Effector memory CD8-positive, alpha-beta T cell (primary cell): ENCODE data around the gene DIP2B.

Source experiments
- ATAC-seq: fragments of 150-1000 bp; cut with Tn5 transposase; replicated peaks from 2 replicates; pipeline ENCODE4 v1.10.0; 2021; ENCODE audit warnings: mild to moderate bottlenecking, moderate library complexity
- DNase-seq, 3 experiments: peaks; one replicate each; pipeline ENCODE4 v3.0.0; 2021
- H3K27ac Mint-ChIP-seq, 2 donors: one replicate each; pipeline ENCODE4 v1.8.0; 2022; ENCODE audit warnings: mild to moderate bottlenecking in 2 of 2, mixed read lengths in 2 of 2, moderate library complexity in 2 of 2
- H3K27me3 Mint-ChIP-seq, 2 donors: one replicate each; pipeline ENCODE4 v1.8.0; 2022; ENCODE audit warnings: mixed read lengths in 2 of 2
- H3K36me3 Mint-ChIP-seq: one replicate; pipeline ENCODE4 v1.8.0; 2022; ENCODE audit warnings: mild to moderate bottlenecking, moderate library complexity, mixed read lengths; ENCODE audit not compliant: insufficient read depth
- H3K4me1 Mint-ChIP-seq, 2 donors: one replicate each; pipeline ENCODE4 v1.8.0; 2022; ENCODE audit warnings: low read depth in 2 of 2, mixed read lengths in 2 of 2
- H3K4me3 Mint-ChIP-seq, 2 donors: one replicate each; pipeline ENCODE4 v1.8.0; 2022; ENCODE audit warnings: mild to moderate bottlenecking in 2 of 2, mixed read lengths in 2 of 2, moderate library complexity in 2 of 2
- H3K9me3 Mint-ChIP-seq, 2 donors: one replicate each; pipeline ENCODE4 v1.8.0; 2022; ENCODE audit warnings: mixed read lengths in 2 of 2

DIP2B gene

DNA sequence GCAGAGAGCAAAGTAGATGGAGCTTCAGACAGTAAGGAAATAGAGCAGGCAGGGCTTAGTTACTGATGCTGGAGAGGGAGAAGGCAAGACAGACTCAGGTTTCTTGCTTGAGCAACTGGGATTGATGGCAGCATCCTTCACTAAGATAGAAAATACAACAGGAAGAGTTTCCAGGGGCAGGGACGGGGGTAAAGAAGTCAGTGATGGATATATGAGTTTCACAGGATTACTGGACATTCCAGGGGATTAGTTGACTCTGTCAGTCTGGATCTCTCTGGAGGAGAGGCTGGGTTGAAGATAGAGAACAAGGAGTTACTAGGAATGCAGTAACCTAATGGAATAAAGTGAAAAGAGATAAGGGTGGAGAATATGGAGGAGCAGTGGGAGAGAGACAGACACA is 184.7 kb downstream of the DIP2B start:
- DNase-seq (no peak), ATAC-seq (no peak)
- Mint-ChIP-seq H3K27me3 (no peaks in the 10 kb centered on the region), H3K4me3 (no peak overlapping the region), H3K36me3 (peaks cover 25% of the 10 kb centered on the region), H3K4me1 (no peaks in the 10 kb centered on the region), H3K27ac (no peak overlapping the region), H3K9me3 (no peaks in the 10 kb centered on the region)

DNA sequence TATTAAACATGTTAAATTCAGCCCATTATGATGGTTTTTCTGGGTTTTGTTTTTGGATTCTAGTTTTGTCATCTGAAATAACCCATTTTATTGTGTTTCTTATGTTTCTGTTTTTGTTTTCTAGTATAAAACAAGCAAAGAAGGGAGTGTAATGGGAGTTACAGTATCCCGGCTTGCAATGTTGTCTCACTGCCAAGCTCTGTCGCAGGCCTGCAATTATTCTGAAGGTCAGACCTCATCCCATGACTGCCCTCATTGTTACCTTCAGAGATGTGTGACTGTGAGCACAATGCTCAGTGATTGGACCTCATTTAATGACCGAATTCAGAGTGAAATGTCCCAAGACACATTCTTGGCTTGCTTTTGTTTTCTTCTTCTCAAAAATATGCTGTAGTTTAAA is 186.1 kb downstream of the DIP2B start:
- ATAC-seq: no peak
- no peak overlapping the region for H3K27ac Mint-ChIP-seq
- no peaks in the 10 kb centered on the region for H3K4me1 Mint-ChIP-seq
- no peaks in the 10 kb centered on the region for H3K27me3 Mint-ChIP-seq
- DNase-seq: no peak
- H3K4me3 Mint-ChIP-seq: no peak overlapping the region
- peaks cover 21% of the 10 kb centered on the region for H3K36me3 Mint-ChIP-seq
- no peaks in the 10 kb centered on the region for H3K9me3 Mint-ChIP-seq

DNA sequence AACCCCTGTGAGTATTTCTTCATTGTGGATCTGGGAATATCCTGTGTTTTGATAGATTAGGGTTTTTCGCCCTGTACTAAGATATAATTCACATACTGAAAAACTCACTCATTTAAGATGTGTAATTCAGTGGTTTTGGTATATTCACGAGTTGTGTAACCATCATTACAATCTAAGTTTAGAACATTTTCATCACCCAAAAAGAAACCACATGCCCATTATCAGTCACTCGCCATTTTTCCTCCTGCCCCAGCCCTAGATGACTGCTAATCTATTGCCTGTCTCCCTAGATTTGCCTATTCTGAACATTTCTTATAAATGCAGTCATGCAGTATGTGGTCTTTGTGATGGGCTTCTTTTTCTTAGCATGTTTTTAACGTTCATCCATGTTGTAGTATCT is 191.2 kb downstream of the DIP2B start:
- no peak for ATAC-seq
- Mint-ChIP-seq H3K4me3 (no peak overlapping the region), H3K36me3 (peaks cover 34% of the 10 kb centered on the region), H3K4me1 (no peaks in the 10 kb centered on the region), H3K27ac (no peak overlapping the region), H3K27me3 (no peaks in the 10 kb centered on the region), H3K9me3 (no peaks in the 10 kb centered on the region)
- DNase-seq: no peak

DNA sequence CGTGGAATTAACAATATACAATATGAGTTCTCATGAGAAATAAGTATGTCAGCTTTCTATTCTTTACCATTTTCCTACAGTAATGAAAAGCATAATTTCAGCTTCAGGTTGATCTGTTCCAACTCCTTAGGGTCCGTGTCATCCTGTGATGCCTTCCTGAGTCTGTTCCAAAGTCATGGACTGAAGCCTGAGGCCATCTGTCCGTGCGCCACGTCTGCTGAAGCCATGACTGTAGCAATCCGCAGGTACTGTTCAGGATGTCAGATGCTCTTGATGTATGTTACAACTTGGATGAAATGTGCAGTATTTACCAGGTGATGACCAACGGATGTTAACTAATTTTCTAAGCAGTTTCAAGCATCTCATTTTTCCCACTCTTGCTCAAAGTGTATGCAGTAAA is 192.1 kb downstream of the DIP2B start:
- Mint-ChIP-seq H3K27me3 (no peaks in the 10 kb centered on the region), H3K4me1 (no peaks in the 10 kb centered on the region), H3K27ac (no peak overlapping the region), H3K4me3 (no peak overlapping the region), H3K36me3 (peaks cover 31% of the 10 kb centered on the region), H3K9me3 (no peaks in the 10 kb centered on the region)
- no peak for ATAC-seq
- DNase-seq: no peak

DNA sequence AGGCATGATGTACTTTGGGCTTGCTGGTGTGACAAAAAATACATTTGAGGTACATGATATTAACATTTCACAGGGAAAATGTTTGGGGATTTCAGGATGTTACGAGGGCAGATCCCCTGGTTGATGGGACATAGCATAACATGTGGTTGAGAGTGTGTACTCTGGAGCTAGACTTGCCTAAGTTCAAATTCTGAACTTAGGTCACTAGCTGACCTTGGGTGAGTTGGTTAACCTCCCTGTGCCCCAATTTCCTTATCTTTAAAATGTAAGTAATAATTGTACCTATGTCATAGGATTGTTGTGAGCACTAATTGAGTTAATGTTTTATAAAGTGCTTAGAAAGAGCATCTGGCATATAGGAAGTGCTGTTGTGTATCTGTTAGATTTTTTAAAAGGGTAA is 194.4 kb downstream of the DIP2B start:
- DNase-seq: no peak
- H3K9me3 Mint-ChIP-seq: no peaks in the 10 kb centered on the region
- no peak overlapping the region for H3K27ac Mint-ChIP-seq
- ATAC-seq: no peak
- H3K36me3 Mint-ChIP-seq: peaks cover 28% of the 10 kb centered on the region
- H3K27me3 Mint-ChIP-seq: no peaks in the 10 kb centered on the region
- H3K4me1 Mint-ChIP-seq: no peaks in the 10 kb centered on the region
- H3K4me3 Mint-ChIP-seq: no peak overlapping the region

DNA sequence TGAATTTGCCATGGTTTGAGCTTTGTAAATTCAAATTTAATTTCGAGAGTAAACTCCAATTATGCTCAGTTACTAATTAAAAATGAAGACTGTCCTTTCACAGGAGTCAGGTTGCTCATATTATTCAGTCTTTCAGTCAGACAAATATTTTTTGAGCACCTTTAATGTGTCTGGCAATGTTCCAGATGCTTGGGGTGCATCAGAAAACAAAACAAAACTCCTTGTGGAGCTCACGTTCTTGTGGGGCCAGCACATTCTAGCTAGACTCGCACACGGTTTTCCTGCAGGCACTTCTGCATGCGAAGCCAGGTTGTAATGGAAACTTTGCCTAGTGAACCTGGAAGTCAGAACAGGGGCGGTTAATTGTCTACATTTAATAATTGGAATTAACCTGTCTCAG is 195.2 kb downstream of the DIP2B start:
- no peak for DNase-seq
- Mint-ChIP-seq H3K9me3 (no peaks in the 10 kb centered on the region), H3K27ac (no peak overlapping the region), H3K4me3 (no peak overlapping the region), H3K27me3 (no peaks in the 10 kb centered on the region), H3K36me3 (peaks cover 36% of the 10 kb centered on the region), H3K4me1 (no peaks in the 10 kb centered on the region)
- no peak for ATAC-seq

DNA sequence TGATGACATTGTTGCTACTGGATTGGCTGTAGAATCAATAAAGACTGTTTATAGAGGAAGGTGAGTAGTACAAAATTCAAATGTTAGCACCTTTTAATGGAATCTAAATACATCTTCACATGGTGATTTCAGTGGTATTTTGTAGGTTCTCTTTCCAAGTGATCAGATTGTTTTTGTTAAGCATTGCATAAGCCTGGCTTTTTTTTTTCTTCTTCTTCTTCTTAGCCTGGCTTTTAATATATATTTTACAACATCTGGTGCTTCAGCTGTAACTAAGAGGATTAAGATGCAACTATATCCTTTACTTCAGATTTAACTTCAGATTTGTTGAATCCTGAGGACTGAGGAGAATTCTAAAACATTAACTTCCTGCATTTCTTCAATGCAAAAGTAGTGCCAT is 201.8 kb downstream of the DIP2B start:
- Mint-ChIP-seq H3K27ac (no peak overlapping the region), H3K4me3 (no peak overlapping the region), H3K9me3 (no peaks in the 10 kb centered on the region), H3K4me1 (no peaks in the 10 kb centered on the region), H3K36me3 (peaks cover 30% of the 10 kb centered on the region), H3K27me3 (no peaks in the 10 kb centered on the region)
- DNase-seq (no peak), ATAC-seq (no peak)

DNA sequence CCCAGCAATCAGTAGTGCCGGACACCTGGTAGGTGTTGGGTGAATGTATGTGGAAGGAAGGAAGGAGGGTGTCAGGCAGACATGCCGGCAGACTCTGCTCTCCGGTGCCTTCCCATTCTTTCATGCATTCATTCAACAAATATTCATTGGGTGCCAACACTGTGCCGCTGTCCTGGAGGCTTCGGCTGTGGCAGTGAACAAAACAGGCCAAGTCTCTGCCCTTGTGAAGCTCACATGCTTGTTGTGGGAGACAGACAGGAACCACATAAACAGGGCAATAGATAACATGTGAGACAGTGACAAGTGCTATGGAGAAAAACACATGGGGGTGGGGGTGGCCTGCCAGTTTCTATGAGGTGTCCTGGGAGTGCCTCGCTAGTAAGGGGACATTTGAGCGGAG is 202.6 kb downstream of the DIP2B start:
- DNase-seq: no peak
- Mint-ChIP-seq H3K27ac (no peak overlapping the region), H3K4me3 (no peak overlapping the region)

DNA sequence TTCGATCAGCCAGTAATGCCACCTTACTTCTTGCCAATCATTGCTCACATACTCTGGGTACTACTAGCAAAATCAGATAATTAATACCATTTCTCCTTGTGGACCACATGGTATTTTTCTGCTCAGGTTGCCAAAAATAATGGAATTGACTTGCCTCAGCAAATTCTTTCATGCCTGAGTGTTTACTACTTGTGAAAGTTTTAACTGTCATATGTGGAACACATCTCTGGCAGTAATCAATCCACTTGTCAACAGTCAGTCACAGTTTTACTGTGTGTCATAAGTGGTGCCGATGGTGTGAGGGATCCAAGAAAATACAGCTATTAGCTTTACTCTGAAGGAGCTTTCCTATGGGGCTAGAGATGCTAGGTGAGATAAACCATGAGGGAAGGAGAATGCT is 203.8 kb downstream of the DIP2B start:
- H3K9me3 Mint-ChIP-seq: no peaks in the 10 kb centered on the region
- ATAC-seq (no peak), DNase-seq (no peak)
- no peaks in the 10 kb centered on the region for H3K4me1 Mint-ChIP-seq
- H3K27me3 Mint-ChIP-seq: no peaks in the 10 kb centered on the region
- H3K36me3 Mint-ChIP-seq: peaks cover 36% of the 10 kb centered on the region
- H3K27ac Mint-ChIP-seq: no peak overlapping the region
- no peak overlapping the region for H3K4me3 Mint-ChIP-seq

More for the DNA sequence above, 202.6 kb downstream of the DIP2B start:
- Mint-ChIP-seq H3K4me1 (no peaks in the 10 kb centered on the region), H3K36me3 (peaks cover 36% of the 10 kb centered on the region), H3K27me3 (no peaks in the 10 kb centered on the region), H3K9me3 (no peaks in the 10 kb centered on the region)
- no peak for ATAC-seq

DNA sequence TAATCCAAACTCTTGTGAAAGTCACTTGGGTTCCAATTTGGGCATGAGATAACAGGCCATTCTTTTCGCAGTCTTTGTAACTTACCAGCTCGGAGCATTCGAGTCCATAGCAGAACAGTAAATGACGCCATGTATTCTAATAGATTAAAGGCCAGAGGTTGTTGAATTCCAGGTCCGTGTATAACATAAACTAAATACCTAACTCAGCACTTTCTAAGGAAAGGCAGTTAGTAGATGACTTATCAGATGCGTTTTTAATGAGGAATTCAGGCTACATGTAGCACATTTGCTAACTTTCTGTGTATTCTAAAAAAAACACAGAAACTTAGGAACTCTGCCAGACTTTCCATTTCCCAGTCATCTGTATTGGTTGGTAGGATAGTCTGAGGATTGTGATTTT is 206.3 kb downstream of the DIP2B start:
- no peaks in the 10 kb centered on the region for H3K27me3 Mint-ChIP-seq
- no peaks in the 10 kb centered on the region for H3K4me1 Mint-ChIP-seq
- H3K36me3 Mint-ChIP-seq: peaks cover 34% of the 10 kb centered on the region
- ATAC-seq (no peak), DNase-seq (no peak)
- H3K9me3 Mint-ChIP-seq: no peaks in the 10 kb centered on the region
- no peak overlapping the region for H3K4me3 Mint-ChIP-seq
- H3K27ac Mint-ChIP-seq: no peak overlapping the region

DNA sequence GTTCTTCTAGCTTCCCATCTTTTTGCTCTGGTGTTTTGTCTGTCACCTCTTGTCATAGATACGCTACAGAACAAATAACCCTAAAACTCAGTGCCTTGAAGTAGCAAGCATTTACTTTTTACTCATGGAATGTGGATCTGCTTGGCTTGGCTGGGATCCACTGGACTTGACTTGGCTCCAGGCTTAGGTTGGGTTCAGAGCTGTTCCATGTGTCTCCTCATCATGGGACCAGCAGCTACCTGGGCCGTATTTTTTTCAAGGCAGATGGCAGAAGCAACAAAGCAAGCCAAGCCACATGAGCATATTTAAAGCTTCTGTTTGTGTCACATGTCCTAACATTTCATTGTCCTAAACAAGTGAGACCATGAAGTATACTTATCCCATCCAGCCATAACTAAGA is 210.4 kb downstream of the DIP2B start:
- ATAC-seq: no peak
- Mint-ChIP-seq H3K9me3 (no peaks in the 10 kb centered on the region), H3K4me3 (no peak overlapping the region), H3K4me1 (no peaks in the 10 kb centered on the region), H3K27me3 (no peaks in the 10 kb centered on the region), H3K27ac (no peak overlapping the region), H3K36me3 (peaks cover 43% of the 10 kb centered on the region)
- DNase-seq: no peak

DNA sequence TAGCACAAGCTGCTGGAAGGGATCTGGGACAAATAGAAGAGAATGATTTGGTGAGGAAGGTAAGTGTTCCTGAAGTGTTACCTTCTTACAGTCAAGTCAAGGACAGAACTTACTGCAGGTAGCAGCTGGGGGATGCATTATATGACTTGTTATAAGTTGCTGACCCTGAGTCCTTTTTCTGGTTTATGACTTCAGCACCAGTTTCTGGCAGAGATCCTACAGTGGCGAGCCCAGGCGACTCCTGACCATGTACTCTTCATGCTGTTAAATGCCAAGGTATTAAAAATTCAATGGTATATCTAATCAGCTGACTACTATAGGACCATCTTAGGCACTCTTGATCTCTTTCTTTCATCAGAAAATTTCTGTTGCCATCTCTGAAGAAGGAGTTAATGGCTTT is 214.0 kb downstream of the DIP2B start:
- ATAC-seq (no peak), DNase-seq (no peak)
- Mint-ChIP-seq H3K27ac (no peak overlapping the region), H3K4me1 (no peaks in the 10 kb centered on the region), H3K4me3 (no peak overlapping the region), H3K27me3 (no peaks in the 10 kb centered on the region), H3K36me3 (peaks cover 48% of the 10 kb centered on the region), H3K9me3 (no peaks in the 10 kb centered on the region)

DNA sequence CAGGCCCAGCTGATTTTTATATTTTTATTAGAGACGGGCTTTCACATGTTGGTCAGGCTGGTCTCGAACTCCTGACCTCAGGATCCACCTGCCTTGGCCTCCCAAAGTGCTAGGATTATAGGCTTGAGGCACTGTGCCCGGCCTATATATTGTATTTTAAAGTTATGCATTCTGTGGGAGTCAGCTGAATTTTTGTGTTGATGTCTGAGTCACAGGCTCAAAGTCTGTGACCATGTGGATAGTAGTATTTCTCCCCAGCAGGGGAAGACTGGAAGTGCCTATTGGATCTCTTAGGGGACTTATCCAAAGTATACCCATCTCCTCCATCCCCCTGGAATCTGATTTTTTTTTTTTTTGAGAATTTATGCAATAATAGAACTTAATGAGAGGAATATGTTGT is 215.3 kb downstream of the DIP2B start:
- Mint-ChIP-seq H3K27me3 (no peaks in the 10 kb centered on the region), H3K9me3 (no peaks in the 10 kb centered on the region), H3K27ac (no peak overlapping the region), H3K36me3 (peaks cover 51% of the 10 kb centered on the region), H3K4me3 (no peak overlapping the region), H3K4me1 (no peaks in the 10 kb centered on the region)
- DNase-seq (no peak), ATAC-seq (no peak)

DNA sequence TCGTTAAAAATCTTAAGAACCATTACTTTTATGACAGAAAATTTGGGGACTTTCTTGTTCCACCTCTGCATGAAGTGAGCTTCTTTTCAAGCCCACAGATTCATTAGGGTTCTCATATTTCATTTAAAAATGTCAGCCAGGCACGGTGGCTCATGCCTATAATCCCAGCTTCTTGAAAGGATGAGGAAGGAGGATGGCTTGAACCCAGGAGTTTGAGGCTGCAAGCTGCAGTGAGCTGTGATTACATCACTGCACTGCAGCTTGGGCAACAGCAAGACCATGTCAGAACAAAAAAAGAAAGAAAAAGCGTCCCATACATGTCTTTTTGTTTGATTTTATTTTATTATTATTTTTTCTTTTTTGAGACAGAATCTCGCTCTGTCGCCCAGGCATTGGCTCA is 215.7 kb downstream of the DIP2B start:
- peaks cover 47% of the 10 kb centered on the region for H3K36me3 Mint-ChIP-seq
- no peak overlapping the region for H3K27ac Mint-ChIP-seq
- no peak for DNase-seq
- H3K27me3 Mint-ChIP-seq: no peaks in the 10 kb centered on the region
- no peak overlapping the region for H3K4me3 Mint-ChIP-seq
- no peaks in the 10 kb centered on the region for H3K9me3 Mint-ChIP-seq
- no peak for ATAC-seq
- no peaks in the 10 kb centered on the region for H3K4me1 Mint-ChIP-seq

DNA sequence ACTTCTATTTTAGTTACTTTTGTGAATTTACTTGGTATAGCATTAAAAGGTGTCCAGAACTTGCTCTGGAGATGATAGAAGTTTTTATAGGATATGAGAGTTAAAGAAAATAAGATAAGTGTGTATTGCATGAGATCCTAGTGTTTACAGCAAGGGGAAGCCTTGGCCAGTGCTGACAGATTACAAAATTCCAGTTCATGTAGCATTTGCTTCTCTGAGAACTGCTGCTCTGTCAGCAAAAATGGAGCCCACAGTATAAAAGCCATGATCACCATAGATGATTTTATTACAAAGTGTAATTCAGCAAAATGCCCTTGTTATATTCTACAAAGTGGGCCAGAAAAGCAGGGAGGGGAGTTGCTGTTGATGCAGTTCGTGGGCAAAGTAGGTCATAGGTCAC is 219.1 kb downstream of the DIP2B start:
- Mint-ChIP-seq H3K4me3 (no peak overlapping the region), H3K9me3 (no peaks in the 10 kb centered on the region), H3K36me3 (peaks cover 39% of the 10 kb centered on the region), H3K27ac (no peak overlapping the region), H3K27me3 (no peaks in the 10 kb centered on the region), H3K4me1 (no peaks in the 10 kb centered on the region)
- DNase-seq: no peak
- no peak for ATAC-seq
